Left renal cortex interstitium (tissue), 4 donors: ENCODE results near the gene IRX3. TPM values are rescaled to one million over a fixed set of nuclear protein-coding genes. Genes with fewer than 3 reads are reported as not detected.

Experiments used
- DNase-seq, 4 donors: peaks; one replicate each; pipeline ENCODE4 v3.0.0-alpha.2; 2013; ENCODE audit warnings: low read depth in 4 of 4, low spot score in 2 of 4, missing footprints in 1 of 4
- polyA plus RNA-seq, 4 donors: library from polyadenylated mRNA; unstranded; fragments of 120-200 nt; gene quantifications; one replicate each; pipeline ENCODE4 v1.2.1, GENCODE V29; 2013; ENCODE audit not compliant: insufficient read length in 4 of 4

The IRX3 gene
- polyA plus RNA-seq, result 10 to 100 TPM; 26.7 to 39.2 (median 34.1) TPM

DNA sequence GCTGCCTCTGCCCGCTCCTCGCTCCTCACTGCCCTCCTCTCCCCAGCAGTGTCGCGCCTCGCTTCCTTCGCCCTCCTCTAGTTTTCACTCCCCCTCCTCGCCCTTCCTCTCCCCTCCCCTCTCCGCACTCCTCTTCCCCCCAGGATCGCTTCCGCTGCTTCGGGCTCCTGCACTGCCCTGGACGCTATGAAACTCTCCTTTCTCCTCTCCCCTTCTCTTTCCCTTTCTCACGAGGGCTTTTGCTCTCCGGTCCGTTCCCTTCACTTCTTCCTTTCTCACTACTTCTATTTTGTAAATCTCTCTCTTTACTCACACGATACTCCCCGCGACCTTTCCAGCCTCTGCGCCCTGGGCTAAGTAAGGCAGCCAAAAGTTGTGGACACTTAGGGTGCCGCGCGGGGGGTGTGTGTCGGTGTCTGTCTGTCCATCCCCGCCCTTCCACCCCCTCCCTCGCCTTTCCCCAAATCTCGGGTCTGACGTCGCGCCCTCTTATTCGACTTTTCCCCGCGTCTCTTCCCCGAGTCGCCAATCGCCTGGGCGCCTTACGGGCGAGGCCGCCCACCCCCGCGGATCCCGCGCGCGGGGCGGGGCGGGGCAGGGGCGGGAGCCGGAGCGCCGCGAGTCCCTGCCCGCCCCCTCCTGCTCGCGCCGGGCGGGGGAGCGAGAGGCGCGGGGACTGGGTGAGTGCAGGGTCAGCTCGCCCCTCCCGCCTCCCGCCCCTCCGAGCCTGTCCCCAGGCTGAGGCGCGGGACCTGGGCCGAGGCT lies at the start of gene IRX3:
Gene IRX3 (minus strand): TSS at position 422 of the 765 bp plus-strand sequence. CDS start 737 bp downstream, outside the sequence.
- DNase-seq, result no peak

DNA sequence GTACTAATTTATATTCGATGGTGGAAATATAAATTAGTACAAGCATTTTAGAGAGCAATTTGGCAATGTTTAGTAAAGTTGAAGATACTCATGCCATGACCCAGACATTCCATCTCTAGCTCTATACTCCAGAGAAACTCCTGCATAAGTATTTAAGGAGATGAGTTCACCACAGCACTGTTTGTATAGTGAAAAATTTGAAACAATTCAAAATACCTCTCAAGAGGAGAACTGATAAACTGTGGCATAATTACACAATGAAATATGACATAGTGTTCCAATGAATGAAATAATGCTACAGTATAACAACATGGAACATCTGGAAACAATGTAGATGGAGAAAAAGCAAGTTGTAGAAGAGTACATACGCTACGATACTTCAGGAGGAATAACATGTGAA lies 48.6 kb upstream of the IRX3 start:
- no peak for DNase-seq

DNA sequence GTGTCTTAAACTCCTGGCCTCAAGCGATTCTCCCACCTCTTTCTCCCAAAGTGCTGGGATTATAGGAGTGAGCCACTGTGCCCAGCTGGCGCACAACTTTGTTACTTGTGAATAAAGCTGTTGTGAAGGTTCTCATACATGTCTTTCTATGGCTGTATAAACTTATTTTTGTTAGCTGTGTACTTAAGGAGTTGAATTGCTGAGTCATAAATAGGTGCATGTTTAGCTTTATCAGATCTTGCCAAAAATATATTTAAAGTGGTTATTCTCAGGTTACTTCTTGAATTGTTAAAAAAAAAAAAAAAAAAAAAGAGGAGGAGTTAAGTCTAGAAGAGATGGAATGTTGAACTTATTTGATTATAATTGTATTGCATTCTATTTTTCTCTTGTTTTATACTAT lies 47.6 kb upstream of the IRX3 start:
- no peak for DNase-seq

DNA sequence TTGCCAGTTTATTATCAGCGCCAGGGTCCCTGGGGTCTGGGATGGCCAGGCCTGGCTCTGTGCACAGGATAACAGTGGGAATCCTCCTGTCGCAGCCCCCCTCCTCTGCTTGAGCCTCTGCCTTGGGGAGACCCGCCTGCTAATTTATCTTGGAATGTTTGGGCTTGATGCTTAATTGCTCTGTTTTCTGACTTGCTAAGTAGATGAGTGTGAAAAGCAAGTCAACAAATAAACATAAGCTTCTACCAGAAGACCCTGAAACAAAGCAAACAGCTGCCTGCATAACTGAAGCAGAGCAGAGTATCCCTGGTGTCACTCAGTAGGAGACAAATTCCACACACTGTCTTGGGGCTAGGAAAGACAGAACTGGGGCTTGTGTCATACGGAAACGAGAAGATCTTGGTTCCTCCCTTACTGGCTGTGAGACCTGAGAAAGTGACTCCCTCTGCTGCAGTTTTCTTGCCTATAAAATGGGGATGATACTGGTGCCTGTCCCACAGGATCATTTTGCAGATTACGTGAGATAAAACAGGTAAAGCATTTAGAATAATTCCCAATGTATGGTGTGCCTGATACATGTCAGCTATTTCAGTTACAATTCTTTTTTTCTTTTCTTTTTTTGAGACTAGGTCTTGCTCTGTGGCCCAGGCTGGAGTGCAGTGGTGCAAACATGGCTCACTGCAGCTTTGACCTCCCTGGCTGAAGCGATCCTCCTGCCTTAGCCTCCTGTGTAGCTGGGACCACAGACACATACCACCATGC lies 44.8 kb upstream of the IRX3 start:
- DNase-seq, result no peak

DNA sequence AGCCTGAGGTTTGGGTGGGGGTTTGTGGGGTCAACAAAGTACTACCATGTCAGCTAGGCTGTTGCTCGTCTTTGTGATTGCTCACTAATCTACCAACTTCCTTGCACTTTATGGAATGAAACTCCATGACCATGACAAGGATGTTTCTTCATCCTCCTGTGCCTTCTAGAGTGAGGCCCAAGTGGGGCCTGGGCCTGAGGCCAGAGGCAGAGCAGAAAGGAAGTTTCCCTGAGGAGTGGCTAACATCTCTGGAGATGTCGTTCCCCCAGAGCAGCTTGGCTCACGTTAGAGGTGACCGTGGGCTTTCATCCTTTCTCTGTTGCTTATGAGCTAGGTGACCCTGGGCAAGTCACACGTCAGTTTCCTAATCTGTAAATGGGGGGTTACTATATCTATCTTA lies 41.0 kb upstream of the IRX3 start:
- DNase-seq, result no peak

DNA sequence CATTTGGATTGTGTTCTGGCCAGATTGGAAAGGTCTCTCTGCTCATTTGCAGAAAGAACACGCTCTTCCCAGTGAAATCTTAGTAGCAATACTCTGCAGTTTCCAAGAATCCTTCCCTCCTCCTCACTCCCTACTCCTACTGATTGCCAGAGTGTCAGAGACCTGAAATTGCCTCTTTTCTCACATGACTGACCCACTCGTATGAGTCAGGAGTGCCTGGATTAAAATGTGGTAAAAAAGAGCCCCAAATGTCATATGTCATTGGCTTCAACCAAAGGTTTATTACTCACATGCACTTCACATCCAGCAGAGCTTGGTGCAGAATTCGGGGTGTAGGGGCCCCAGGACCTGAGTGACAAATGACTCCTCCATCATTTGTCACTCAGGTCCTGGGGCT lies 39.7 kb upstream of the IRX3 start:
- no peak for DNase-seq

DNA sequence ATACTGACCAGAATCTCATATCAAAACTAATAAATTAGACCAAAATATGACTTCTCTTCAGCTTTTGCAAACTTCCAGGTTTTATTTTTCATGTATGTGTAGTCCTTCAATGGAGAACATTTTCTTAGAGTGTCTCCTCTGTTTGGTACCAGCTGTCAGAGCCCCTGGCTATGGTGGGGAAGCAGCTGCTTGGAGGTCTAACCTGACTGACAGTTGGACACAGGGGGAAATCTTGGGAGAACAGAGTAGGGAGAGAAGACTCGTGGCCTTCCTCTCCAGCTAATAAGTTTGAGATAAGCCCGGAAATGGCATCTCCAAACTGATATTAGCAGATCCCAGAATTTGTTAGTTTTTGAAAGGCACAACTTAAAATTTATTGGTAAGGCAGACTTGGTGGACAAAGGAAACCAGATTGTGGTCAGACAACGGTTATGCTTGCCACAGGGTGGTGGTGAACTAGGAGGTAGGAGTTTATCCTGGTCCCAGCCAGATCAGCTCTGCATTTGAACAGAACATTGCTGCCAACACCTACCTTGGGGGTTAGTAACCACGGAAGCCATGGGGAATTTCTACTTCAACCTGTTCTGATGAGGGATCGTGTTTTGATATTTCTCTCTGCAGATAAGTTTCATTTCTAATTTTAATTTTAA lies 39.2 kb upstream of the IRX3 start:
- DNase-seq, result no peak

DNA sequence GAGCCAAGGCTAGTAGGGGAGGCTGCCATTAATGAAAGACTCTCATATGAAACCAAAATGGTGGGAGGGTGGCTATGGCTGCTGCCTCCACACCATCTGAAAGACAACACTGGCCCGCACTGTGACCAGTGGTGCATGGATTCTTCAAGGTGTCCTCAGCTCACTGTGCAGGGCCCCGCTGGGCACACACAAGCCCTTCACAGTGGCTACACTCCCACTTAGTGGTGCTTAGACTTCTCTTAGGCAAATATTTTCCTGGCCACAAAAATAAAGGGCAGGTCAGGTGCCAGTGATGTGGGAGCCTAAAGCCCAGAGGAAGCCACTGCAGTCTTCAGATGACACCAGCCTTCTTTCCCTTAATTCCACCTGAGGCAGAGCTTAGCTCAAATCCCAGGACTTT lies 38.1 kb upstream of the IRX3 start:
- no peak for DNase-seq

DNA sequence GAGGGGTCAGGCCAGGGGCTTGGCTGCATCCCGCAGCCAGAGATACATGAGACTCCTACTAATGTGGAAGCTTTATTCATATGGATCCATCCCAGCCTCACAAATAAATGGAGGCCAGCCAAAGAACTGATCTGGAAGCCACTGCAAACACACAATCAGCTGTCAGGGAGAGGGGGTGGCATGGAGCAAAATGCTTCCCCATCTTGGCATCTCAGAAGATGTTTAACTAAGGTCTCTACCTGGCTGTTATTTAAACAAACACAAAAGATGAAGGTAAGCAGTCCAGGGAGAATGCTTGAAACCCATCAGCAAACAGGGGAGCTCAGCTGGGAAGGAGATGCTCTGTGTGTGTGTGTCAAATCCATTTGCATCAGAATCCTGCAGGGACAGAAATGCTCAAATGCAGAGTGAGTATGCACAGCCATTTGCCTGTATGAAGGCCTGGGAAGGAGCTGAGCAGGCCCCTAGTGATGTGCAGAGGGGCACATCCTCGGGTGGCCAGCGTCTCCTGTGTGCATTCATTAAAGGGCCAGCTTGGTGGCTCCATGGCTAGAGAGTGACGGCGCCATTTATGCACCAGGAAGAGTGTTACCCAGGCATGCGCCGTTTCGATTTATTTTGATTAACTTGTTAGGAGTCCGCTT lies 34.2 kb upstream of the IRX3 start:
- DNase-seq, result no peak

DNA sequence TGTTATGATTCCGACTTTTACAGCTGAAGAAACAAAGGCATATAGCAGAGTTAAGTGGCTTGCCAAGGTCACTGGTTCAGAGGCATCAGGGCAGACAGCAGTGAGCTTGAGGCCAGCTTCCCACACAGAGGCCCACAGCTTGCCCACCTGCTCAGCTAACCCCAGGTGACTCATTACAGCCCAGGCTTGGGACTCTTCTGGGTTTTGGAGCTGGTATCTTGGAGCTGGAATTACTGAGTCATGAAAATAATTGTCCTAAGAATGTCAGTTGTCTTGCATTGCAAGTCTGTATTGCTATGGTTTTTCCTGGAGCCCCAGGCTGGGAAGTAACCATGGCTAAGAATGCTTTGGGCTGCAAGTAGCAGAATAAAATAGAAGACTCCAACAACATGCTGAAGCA lies 32.4 kb upstream of the IRX3 start:
- no peak for DNase-seq

DNA sequence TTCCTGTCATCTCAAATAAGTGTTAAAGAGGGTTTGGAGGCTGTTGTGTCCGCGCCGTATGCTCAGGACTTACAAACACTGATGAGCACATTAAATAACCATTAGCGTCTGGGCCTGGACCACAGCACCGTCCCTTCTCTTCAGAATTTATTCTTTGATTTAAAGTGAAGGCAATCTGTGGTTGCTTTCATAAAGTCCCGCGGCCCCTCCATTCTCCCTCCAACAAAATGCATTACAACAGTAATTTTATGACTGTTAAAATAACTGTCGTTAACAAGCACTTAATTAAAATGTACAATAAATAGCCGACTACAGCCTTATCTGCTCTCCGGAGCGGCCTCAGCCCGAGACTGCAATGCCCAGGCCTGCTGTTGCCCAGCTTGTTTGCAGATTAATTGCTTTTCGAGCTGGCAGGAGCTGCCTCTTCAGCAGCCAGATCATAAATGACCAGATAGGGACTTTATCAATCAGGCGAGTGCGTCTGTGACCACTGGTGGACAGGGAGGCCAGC lies 30.6 kb upstream of the IRX3 start:
- DNase-seq, result no peak

DNA sequence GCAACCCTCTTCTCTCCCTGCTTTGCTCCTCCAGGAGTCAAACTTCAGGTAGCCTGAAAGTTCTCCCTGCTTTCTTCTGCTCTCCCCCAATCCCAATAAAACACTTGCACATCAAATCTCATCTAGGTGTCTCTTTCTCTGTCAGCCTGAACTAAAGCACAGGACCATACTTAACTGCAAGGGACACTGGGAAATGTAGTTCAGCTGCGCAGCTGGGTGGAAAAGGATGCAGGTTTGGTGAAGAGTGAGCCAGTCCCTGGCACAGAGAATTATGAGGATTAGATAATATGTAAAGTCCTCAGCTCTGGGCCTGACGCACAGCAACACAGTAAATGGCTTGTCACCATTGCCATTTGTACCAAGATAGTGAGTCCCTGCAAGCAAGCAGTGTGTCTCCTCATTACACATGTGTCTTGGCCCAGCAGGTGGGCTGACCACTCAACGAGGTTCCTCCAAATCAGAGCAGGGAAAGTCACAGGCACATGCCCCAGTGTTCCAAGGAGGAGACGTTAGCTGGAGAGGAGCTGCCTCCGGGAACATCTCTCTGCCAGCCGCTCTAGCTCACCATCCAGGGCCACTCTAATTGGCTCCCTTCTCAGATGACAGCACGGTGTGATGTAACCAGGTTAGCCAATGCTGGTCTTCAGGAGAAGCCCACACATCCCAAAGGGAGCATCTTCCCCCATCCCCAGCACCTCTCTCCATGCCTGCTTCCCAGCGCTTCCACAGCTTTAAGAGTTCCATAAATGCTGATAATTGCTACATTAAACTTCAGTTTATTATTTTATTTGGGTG lies 29.7 kb upstream of the IRX3 start:
- DNase-seq, result no peak

DNA sequence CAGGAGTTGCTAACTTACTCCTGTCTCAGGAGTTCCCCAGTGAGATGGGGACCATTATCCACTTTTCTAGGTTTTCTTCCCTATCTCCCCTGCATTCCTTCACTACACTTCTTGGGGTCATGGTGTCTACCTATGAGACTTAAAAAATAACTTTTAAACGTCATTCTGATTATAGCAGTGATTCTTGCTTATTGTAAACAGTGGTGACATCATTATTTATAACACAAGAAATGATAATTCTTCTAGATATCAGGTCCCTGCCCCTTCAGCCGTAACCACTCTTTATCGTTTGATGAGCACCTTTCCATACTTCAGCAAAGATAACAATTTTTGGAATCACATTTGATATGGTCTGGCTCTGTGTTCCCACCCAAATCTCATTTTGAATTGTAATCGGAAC lies 27.2 kb upstream of the IRX3 start:
- no peak for DNase-seq

DNA sequence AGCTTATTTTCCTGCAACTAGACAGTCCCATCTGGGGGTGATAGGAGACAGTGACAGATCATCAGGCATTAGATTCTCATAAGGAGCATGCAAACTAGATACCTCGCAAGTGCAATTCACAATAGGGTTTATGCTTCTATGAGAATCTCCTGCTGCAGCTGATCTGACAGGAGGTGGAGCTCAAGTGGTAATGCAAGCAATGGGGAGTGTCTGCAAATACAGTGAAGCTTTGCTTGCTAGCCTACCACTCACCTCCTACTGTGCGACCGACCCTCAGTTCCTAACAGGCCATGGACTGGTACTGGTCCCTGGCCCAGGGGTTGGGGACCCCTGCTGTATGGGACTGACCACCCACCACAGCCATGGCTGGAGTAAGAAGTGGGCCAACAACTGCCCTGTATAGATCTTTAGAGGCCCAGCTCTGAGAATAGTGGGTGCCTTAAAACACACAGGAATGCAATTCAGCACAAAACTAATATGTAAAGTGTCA lies 26.0 kb upstream of the IRX3 start:
- no peak for DNase-seq

DNA sequence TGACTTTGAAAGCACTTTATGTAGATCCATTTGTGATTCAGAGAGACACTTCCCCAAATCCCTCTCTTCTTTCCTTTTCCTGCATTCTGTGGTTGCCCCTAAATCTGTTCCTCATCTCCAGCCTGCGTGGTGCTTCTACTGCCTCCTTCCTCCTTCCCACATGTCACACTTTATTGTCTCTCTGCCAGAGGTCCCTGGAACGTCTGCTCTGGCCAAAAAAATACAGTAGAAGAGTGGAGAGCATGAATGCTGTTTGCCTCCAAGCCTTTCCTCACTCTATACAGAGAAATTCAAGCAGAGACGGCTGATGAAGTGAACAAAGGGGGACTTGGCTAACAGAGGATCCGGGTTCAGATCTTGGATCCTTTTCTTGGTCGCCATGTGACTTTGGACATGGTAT lies 22.8 kb upstream of the IRX3 start:
- no peak for DNase-seq

DNA sequence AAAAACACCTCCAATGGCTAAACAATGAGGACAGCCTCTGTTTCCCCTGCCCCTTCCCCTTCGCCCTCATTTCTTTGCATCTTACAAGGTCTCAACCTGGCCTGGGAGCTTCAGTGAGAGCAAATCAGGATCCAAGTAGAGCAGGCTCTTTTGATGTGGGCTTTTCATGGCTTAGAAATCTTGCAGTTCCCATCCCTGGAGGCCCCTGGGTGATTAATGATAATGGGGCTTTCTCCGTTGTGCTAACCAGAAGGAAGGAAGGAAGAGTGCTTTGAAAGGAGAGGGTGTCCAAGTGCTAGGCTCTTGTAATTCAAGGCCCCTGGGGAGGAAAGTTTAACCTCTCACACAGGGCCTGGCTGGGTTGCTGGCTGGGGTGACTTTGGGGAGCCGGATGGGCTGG lies 18.5 kb upstream of the IRX3 start:
- DNase-seq, result no peak

DNA sequence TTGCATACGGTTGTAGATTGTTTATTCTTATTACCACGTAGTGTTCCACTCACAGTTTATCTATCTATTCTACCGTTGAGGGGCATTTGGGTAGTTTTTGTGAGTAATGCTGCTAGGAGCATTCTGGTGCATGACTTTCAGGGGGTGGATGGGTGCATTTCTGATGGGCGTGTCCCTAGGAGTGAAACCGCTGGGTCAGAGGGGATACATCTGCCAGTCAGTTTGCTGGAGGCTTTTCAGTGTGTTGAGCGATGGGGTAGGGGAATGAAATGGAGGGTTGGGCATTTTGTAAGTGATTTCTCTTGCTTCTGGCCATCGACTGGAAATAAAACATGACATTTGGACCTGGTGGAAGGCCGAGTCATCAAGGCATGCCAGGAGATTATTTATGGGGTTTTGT lies 17.0 kb upstream of the IRX3 start:
- DNase-seq, result no peak

DNA sequence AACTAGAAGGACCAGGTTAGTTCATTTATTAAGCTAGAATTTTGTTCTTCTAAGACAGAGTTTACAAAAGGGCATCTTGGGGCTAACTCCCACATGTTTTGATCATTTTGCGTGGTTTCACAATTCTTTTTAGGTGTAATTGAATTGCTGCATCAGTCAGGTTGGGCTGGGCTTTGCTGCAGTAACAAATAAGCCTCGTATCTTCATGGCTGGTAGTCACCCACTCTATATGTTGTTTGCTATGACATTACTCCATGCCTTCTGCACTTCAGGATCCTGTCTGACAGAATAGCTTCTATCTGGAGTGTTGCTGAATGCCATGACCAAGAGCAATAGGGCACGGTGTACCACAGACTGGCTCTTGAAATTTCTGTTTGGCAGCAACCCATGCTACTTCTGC lies 10.6 kb upstream of the IRX3 start:
- DNase-seq, result no peak

DNA sequence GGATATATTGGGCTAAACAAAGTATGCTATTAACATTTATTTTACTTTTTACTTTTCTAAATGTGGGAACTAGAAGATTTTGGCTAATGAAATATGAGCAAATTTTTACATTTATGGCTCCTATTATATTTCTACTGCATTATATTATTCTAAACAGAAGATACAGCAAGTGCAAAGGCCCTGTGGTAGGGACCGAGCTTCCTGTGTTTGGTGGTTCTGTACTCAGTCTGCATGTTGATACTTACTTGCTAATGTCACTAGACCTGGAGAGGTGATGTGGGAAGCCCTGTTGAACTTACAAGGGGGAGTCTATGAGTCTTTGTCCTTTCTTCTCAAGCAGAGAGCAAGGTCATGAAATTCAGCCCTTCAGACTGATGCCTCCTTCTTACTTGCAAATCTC lies 10.0 kb upstream of the IRX3 start:
- no peak for DNase-seq
